Measurements from ENCODE around the gene NR2F1. TPM values are rescaled to one million over a fixed set of nuclear protein-coding genes. Genes with fewer than 3 reads are reported as not detected.

The NR2F1 gene
- total and polyA plus RNA-seq, 2 experiments from 2014 or later: not detected

DNA sequence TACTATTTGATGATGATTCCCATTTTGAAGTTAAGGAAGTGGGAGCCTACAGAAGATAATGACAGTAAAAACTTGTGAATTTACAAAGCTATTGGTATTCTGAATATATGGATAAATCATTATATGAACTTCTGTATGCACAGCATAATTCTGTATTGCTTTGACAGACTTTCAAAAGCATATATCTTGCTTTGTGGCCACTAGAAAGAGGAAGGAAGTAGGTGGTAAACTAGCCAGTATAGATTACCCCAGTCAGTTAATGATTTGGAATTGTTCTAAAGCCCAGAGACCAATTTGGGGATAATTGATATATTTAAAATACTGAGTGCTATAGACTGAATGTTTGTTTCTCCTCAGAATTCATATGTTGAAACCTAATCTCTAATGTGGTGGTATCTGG is 53.0 kb downstream of the NR2F1 start:
- ATAC-seq (no peak), DNase-seq (ENCODE audit: low spot score) (no peak)
- Histone ChIP-seq H4K20me1 (replicated peaks; ENCODE audit: insufficient read depth) (no peaks in the 10 kb centered on the region), H3K79me2 (replicated peaks; ENCODE audit: insufficient read depth) (no peaks in the 10 kb centered on the region), H2AFZ (no peak overlapping the region), H3K4me1 (ENCODE audit: insufficient read depth) (no peaks in the 10 kb centered on the region), H3K4me2 (no peak overlapping the region), H3K27ac (ENCODE audit: low read depth) (no peak overlapping the region), H3K27me3 (ENCODE audit: insufficient read depth) (no peaks in the 10 kb centered on the region), H3K9me2 (ENCODE audit: insufficient read depth) (no peaks in the 10 kb centered on the region), H3K4me3 (no peak overlapping the region), H3K36me3 (ENCODE audit: insufficient read depth) (no peaks in the 10 kb centered on the region), H3F3A (replicated peaks; ENCODE audit: low read depth) (no peaks in the 10 kb centered on the region)
- peaks cover 3% of the 10 kb centered on the region for H3K27me3 Mint-ChIP-seq (ENCODE audit: insufficient read depth, low read depth, poor library complexity)
- no peak overlapping the region for H3K27ac Mint-ChIP-seq
- no peak for TF ChIP-seq NANOG (IDR thresholded peaks at IDR 0.05; ENCODE audit: borderline replicate concordance)
- no peak for TF ChIP-seq CREB1 (CRISPR knock-in tag; IDR thresholded peaks at IDR 0.05; ENCODE audit: low read depth)
- TF ChIP-seq POLR2AphosphoS5 (IDR thresholded peaks at IDR 0.05; ENCODE audit: low read depth): no peak
- no peak for TF ChIP-seq JUNB (IDR thresholded peaks at IDR 0.05; ENCODE audit: unreplicated experiment)
- TF ChIP-seq, protein P1, sequence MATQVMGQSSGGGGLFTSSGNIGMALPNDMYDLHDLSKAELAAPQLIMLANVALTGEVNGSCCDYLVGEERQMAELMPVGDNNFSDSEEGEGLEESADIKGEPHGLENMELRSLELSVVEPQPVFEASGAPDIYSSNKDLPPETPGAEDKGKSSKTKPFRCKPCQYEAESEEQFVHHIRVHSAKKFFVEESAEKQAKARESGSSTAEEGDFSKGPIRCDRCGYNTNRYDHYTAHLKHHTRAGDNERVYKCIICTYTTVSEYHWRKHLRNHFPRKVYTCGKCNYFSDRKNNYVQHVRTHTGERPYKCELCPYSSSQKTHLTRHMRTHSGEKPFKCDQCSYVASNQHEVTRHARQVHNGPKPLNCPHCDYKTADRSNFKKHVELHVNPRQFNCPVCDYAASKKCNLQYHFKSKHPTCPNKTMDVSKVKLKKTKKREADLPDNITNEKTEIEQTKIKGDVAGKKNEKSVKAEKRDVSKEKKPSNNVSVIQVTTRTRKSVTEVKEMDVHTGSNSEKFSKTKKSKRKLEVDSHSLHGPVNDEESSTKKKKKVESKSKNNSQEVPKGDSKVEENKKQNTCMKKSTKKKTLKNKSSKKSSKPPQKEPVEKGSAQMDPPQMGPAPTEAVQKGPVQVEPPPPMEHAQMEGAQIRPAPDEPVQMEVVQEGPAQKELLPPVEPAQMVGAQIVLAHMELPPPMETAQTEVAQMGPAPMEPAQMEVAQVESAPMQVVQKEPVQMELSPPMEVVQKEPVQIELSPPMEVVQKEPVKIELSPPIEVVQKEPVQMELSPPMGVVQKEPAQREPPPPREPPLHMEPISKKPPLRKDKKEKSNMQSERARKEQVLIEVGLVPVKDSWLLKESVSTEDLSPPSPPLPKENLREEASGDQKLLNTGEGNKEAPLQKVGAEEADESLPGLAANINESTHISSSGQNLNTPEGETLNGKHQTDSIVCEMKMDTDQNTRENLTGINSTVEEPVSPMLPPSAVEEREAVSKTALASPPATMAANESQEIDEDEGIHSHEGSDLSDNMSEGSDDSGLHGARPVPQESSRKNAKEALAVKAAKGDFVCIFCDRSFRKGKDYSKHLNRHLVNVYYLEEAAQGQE (IDR thresholded peaks at IDR 0.05; ENCODE audit: unreplicated experiment): no peak
- TF ChIP-seq CTCF (conservative IDR thresholded peaks at IDR 0.05; ENCODE audit: low read depth in 2 of 2): no peak
- no peak for TF ChIP-seq EZH2 (IDR thresholded peaks at IDR 0.05; ENCODE audit: low read depth, unreplicated experiment)
- no peak for TF ChIP-seq ETS1 (IDR thresholded peaks at IDR 0.05)
- no peak for TF ChIP-seq EZH2phosphoT487 (IDR thresholded peaks at IDR 0.05; ENCODE audit: unreplicated experiment)
- TF ChIP-seq STAT1 (IDR thresholded peaks at IDR 0.05; ENCODE audit: unreplicated experiment): no peak
- no peak for TF ChIP-seq ZNF462 (CRISPR knock-in tag; IDR thresholded peaks at IDR 0.05)
- TF ChIP-seq ZNF114 (CRISPR knock-in tag; IDR thresholded peaks at IDR 0.05): no peak
- no peak for TF ChIP-seq ZNF331 (CRISPR knock-in tag; IDR thresholded peaks at IDR 0.05; ENCODE audit: low read depth)
- no peaks in the 10 kb centered on the region for H3K4me1 Mint-ChIP-seq
- no peaks in the 10 kb centered on the region; the same call in 2 of the 3 replicates for H3K9me3 Mint-ChIP-seq
- H3K4me3 Mint-ChIP-seq: no peak overlapping the region
- H3K36me3 Mint-ChIP-seq (ENCODE audit: low read depth): no peaks in the 10 kb centered on the region
